Right ventricle myocardium superior (tissue), 1 donor: Measurements from ENCODE around the gene RAB38. TPM values are rescaled to one million over a fixed set of nuclear protein-coding genes. Genes with fewer than 3 reads are reported as not detected.

ENCODE experiments used
- ATAC-seq: fragments of 200-7000 bp; cut with Tn5 transposase; one replicate; pipeline ENCODE4 v1.9.1; 2020; ENCODE audit warnings: mild to moderate bottlenecking; ENCODE audit not compliant: poor library complexity
- DNase-seq: peaks from one replicate; pipeline ENCODE4 v3.0.0-alpha.2; 2020
- intact Hi-C: fragments of 100-400 bp; cut with DNase I; formaldehyde crosslinking; loops from one replicate; pipeline ENCODE4 v1.11.2; 2022
- long read RNA-seq: library from polyadenylated mRNA; unstranded; transcript quantifications from one replicate; pipeline ENCODE4 v2.0.0, GENCODE V29; 2021
- total RNA-seq: library from RNA; stranded (reverse); fragmentation: NEBNext Ultra II Directional; extraction: Animal tissue kit (Norgen Biotek cat#: 25700); gene quantifications from one replicate; pipeline ENCODE4 v1.2.1, GENCODE V29; 2021
- donor health status: DM: no; HTN: yes; CAD: no; lungs with severe emphysema.

Gene RAB38
- 0.73 TPM for total RNA-seq
- long read RNA-seq, partial matches to known transcripts = 0 of 2 reads
- long read RNA-seq, other reads (novel, unspliced or antisense) = 0 of 2 reads

DNA sequence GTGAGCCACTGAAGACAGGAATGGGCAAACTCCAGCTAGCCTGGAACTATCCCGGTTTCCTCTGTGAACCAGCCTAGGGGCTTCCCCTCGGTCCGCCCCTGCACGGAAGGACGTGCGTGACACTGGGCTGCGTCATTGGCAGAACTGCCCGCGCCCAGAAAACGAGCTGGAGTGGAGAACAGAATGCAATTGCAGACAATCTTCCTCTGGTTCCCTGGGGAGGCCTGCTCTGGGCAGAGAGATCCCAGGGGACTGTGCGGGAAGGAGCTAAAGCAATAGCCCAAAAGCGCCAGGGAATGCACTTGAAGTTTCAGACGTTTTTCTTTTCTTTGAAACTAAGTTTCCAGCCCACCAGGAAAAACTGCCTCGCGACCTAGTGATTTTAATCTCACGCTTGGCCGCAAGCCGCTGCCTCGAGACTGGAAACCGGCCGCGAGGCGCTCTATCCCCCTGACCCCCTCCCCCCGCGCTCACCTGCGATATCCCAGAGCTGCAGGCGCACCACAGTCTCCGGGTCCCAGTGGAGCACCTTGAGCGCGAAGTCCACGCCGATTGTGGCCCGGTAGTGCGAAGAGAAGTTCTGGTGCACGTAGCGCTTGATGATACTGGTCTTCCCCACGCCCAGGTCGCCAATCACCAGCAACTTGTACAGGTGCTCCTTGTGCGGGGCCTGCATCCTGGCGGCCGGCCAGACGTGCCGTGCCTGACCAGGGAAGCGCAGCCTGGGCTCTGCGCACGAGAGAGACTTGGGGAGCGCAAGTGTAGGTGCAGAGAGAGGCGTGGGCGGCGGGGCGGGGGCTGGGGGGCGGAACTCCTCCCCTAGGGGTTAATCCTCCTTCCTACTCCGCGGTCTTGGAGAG lies at the start of gene RAB38:
TSS of gene RAB38 (minus strand) at position 735 of the 860 bp plus-strand sequence. CDS start at position 676, 59 bp downstream.
- intact Hi-C loops = no loop called here
- DNase-seq = peak; percentile 69
- peak; percentile 81 for ATAC-seq

DNA sequence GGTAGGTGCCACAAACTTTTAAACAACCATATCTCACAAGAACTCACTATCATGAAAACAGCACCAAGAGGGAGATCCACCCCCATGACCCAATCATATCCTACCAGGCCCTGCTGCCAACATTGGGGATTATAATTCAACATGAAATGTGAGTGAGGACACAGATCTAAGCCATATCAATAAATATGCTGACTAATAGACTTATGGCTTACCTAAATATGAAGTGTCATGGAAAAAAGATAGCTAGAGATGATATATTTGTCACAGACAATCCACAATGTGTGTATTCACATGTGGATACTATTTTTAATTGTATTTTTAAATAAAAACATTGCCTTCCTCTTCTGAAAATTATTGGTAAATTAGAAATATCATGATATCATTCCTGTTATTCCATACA lies 38.2 kb upstream of the RAB38 start:
- intact Hi-C loops = no loop called here
- DNase-seq (no peak), ATAC-seq (no peak)

GRCh38 chr11:88212300-88212699 lies 37.1 kb upstream of the RAB38 start:
- ATAC-seq (no peak), DNase-seq (no peak)
- intact Hi-C loops = no loop called here

GRCh38 chr11:88208745-88209144 lies 33.5 kb upstream of the RAB38 start:
- ATAC-seq = no peak
- intact Hi-C loops = no loop called here
- DNase-seq = no peak

DNA sequence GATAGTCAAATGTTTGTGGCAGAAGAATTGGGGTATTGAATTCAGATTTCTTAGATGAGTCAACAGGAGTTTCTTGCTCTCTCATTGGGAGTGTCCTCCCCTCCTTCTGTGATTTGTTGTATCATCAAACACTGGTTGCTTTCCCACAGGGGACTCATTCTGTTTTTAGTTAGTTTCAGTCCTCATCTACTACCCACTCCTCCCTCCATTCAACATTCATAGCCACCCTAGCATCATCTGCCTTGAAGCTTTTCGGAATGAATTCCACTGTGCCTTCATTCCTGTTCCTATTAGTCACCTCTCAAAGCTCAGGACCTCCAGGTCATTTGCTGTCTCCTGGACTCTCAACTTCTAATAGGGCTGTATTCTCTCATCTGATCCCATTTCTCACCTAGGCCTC lies 31.5 kb upstream of the RAB38 start:
- DNase-seq (no peak), ATAC-seq (no peak)
- intact Hi-C loops = no loop called here

DNA sequence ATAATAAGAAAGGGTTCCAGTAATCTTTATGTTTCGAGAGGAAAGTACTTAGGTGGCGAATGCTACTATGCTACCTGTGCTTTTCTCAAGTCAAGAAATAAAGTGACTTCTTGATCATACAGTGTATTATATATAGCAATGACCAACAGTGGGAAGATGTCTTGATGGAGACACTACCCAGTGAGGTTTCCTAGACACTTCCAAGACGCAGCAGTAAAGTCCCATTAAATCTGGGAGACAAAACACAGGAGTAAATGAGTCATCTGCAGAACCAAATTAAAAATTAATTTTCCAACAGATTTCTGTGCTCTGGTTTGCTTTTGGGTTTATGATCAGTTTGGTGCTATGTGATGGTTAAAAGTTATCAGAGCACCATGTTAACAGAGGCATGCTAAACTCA lies 29.1 kb upstream of the RAB38 start:
- no peak for ATAC-seq
- intact Hi-C loops = no loop called here

DNA sequence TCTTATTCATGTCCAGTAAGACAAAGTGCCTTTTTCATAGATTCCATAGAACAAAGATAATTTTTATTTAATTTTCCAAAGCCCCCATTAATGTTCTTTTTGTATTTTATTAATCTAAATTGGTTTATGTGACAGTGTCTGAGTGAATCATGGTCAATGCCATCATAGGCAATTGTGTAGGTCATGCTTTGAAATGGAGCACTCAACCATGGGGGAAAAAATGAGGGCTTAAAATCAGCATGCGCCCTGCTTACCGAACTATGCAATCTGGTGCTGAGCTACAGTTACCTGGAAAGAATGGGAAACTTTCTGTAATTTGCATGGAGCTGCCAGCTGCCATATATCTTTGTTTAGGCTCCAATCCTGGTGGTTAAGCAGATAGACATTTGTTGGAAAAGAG lies 28.4 kb upstream of the RAB38 start:
- ATAC-seq = no peak
- intact Hi-C loops = no loop called here
- no peak for DNase-seq

More for the DNA sequence above, 29.1 kb upstream of the RAB38 start:
- DNase-seq = no peak

GRCh38 chr11:88202498-88202897 lies 27.3 kb upstream of the RAB38 start:
- DNase-seq (no peak), ATAC-seq (no peak)
- intact Hi-C loops = no loop called here

GRCh38 chr11:88196393-88196792 lies 21.1 kb upstream of the RAB38 start:
- ATAC-seq = no peak

DNA sequence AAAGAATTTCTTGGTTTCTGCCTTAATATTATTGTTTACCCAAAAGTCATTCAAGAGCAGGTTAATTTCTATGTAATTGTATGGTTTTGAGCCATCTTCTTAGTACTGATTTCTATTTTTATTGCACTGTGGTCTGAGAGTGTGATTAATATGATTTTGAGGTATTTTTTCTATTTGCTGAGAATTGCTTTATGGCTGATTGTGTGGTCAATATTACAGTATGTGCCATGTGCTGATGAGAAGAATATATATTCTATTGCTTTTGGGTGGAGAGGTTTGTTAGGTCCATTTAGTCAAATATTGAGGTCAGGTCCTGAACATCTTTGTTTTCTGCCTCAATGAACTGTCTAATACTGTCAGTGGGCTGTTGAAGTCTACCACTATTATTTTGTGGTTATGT lies 20.7 kb upstream of the RAB38 start:
- ATAC-seq (no peak), DNase-seq (no peak)
- intact Hi-C loops = no loop called here

More at GRCh38 chr11:88196393-88196792, 21.1 kb upstream of the RAB38 start:
- intact Hi-C loops = no loop called here
- no peak for DNase-seq

GRCh38 chr11:88194990-88195389 lies 19.7 kb upstream of the RAB38 start:
- no peak for DNase-seq
- intact Hi-C loops = no loop called here
- ATAC-seq = no peak

DNA sequence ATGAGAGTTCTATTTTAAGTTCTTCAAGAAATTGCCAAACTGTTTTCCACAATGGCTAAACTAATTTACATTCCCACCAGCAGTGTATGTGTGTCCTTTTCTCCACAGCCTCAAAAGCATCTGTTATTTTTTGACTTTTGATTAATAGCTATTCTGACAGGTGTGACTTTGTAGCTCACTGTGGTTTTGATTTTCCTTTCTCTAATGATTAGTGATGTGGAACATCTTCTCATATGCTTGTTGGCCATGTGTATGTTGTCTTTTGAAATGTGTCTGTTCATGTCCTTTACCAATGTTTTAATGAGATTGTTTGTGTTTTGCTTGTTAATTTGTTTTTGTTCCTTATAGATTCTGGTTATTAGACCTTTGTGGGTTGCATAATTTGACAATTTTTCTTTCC lies 18.0 kb upstream of the RAB38 start:
- ATAC-seq = no peak
- no peak for DNase-seq
- intact Hi-C loops = no loop called here

- no peak for DNase-seq
- no peak for ATAC-seq
- intact Hi-C loops = no loop called here
Measured at GRCh38 chr11:88188932-88189253, 13.7 kb upstream of the RAB38 start.

- ATAC-seq (no peak), DNase-seq (no peak)
- intact Hi-C loops = no loop called here
Measured at GRCh38 chr11:88188251-88188931, 13.1 kb upstream of the RAB38 start.

DNA sequence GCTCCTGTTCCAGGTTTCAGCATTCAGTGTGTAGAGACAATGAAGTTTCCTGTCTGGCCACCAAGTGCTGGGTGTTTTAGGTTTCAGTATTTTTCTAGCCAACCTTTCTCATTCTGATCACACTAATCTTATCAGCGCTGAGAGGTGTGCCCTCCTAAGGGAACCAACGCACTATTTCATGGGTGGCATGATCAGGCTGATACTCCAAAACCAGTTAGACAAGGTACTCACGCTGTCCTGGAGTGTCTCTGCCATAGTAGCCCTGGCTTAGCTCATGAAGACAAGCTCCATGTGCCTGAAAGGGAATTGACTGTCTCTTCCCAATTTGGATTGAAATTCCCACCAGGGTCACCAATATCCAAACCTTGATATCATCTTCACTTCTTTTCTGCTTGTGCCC lies 8.0 kb upstream of the RAB38 start:
- intact Hi-C loops = no loop called here
- no peak for DNase-seq

GRCh38 chr11:88181776-88182175 lies 6.5 kb upstream of the RAB38 start:
- ATAC-seq (no peak), DNase-seq (no peak)
- intact Hi-C loops = no loop called here

More for the DNA sequence above, 8.0 kb upstream of the RAB38 start:
- ATAC-seq = no peak

GRCh38 chr11:88179971-88180629 lies 4.9 kb upstream of the RAB38 start:
- intact Hi-C loops = no loop called here

GRCh38 chr11:88179141-88179540 lies 3.9 kb upstream of the RAB38 start:
- no peak for DNase-seq
- intact Hi-C loops = no loop called here
- ATAC-seq = no peak

More at GRCh38 chr11:88179971-88180629, 4.9 kb upstream of the RAB38 start:
- ATAC-seq = no peak
- DNase-seq = no peak

DNA sequence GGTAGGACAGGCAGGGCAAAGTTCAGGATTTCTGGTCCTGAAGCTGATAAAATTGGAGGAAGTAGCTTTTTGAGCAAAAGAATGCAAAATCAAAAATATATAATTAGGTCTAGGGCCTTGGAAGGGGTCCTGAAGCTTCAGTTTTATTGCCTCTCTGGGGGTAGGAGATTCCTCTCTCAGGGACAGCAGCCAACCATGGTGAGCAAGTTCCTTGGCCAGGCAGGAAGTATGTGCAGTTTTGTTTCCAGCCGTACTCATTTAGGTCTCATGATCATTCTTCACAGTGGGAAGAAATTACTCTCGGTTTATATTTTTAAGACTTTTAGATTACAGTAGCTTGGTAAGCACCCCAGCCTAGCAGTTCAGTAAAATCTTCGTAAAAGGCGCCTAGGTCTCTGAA lies 2.9 kb upstream of the RAB38 start:
- intact Hi-C loops = no loop called here
- DNase-seq (no peak), ATAC-seq (no peak)
